HG03060 (cell line): ENCODE results near the gene LPAR5.

Experiments used
- ATAC-seq: cut with Tn5 transposase; IDR thresholded peaks from one replicate; pipeline ENCODE4 v1.9.1; 2021; ENCODE audit warnings: low read depth, moderate number of reproducible peaks; ENCODE audit not compliant: unreplicated experiment

Gene LPAR5

GRCh38 chr12:6639151-6639801, 3.5 kb upstream of the LPAR5 start:
- no peak for ATAC-seq

GRCh38 chr12:6638305-6638704, 2.5 kb upstream of the LPAR5 start:
- ATAC-seq: no peak

DNA sequence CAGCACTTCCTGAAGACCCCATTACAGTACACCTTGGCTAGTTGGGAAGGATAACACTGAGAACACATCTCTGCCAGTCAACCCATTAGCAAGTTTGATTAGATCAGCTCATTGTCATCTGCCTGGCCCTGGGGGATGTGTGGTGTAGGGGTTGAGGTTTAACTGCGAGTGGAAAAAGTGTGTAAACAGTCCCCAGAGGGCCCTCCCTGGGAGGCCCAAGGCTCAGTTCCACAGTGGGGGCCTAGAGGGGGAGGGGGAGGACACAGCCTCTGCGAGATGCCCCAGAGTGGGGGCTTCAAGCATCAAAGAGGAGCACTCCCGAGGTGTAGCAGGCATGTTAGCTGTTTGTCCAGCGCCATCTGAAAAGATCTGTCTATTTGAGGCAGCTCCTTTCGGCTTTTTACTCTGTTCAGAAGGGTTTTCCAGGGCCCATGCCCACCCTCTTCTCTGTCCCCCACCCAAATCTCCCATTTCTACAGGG, 344 bp downstream of the LPAR5 start:
- ATAC-seq: peak; percentile 39

DNA sequence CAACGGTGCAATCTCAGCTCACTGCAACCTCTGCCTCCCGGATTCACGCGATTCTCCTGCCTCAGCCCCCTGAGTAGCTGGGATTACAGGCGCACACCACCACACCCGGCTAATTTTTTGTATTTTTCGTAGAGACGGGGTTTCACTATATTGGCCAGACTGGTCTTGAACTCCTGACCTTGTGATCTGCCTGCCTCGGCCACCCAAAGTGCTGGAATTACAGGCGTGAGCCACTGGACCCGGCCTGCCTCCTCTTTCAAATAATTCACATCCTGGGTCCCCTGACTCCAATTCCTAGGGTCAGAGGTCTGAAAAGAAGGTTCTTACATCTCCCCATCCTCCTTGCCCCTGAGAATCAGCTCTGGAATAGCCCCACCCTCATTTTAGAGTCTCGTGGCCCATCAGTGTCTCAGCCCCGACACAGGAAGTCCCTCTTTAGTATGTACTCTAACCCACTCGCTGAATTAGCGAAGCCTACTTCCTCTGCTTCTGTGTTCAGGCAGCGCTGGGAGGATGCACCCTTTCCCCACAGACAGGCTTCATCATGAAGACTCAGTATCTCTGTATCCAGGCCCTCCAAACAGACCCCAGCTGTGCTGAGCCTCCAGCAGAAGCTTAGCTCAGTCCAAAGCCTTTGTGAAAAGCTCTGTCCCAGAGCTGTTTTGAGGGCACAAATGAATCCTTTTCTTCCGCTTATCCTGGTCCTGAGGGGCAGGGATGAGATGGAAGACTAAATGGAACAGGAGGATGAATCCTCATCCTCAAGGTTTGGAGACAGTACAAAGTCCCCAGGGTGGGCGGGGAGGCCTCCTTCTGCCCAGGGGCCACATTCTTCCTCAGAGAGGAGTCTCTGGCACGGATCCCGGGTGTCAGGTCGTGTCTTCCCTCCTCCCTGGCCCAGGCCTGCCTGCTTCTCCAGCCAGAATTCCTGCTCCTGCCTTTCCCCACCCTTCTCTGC, 3.5 kb downstream of the LPAR5 start:
- ATAC-seq: no peak

GRCh38 chr12:6631549-6631961, 4.2 kb downstream of the LPAR5 start:
- no peak for ATAC-seq

GRCh38 chr12:6630736-6631135, 5.0 kb downstream of the LPAR5 start:
- ATAC-seq: no peak

- no peak for ATAC-seq
Observed at GRCh38 chr12:6627616-6628015, 8.1 kb downstream of the LPAR5 start.

DNA sequence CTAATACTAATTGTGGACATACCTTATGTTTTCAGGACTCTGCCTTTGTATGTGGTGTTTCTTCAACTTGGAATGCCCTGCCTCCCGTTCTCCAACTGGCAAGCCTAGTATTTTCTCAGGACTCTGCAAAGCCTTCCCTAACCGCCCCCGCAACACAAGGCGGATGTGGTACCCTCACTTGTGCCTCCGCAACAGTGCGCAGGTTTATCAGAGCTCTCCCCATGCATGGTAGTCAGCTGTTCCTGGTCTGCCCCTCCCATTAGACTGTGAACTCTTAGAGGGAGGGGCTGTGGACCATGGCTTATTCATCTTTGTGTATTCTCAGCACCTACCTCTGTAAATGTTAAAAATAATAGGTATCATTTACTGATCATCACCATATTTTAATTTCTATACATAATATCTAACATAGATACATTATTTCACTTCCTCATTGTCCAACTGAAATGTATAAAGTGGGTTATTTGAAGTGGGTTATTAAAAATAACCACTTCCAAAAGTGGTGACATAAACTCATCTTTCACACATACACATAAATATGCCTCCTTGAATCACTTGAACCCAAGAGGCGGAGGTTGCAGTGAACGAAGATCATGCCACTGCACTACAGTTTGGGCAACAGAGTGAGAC, 9.0 kb downstream of the LPAR5 start:
- no peak for ATAC-seq

DNA sequence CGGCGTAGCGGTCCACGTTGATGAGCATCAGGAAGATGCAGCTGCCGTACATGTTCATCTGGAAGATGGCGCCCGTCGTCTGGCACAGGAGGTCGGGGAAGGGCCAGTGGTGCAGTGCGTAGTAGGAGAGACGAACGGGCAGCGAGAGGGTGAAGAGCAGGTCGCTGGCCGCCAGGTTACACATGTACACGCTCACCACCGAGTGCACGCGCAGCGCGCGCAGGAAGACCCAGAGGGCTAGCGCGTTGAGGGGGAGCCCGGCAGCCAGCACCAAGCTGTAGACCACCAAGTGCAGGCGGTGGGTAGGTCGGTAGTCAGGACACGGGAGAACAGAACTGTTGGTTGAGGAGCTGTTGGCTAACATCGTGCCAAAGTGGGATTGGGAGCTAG, 14.9 kb downstream of the LPAR5 start:
- no peak for ATAC-seq

DNA sequence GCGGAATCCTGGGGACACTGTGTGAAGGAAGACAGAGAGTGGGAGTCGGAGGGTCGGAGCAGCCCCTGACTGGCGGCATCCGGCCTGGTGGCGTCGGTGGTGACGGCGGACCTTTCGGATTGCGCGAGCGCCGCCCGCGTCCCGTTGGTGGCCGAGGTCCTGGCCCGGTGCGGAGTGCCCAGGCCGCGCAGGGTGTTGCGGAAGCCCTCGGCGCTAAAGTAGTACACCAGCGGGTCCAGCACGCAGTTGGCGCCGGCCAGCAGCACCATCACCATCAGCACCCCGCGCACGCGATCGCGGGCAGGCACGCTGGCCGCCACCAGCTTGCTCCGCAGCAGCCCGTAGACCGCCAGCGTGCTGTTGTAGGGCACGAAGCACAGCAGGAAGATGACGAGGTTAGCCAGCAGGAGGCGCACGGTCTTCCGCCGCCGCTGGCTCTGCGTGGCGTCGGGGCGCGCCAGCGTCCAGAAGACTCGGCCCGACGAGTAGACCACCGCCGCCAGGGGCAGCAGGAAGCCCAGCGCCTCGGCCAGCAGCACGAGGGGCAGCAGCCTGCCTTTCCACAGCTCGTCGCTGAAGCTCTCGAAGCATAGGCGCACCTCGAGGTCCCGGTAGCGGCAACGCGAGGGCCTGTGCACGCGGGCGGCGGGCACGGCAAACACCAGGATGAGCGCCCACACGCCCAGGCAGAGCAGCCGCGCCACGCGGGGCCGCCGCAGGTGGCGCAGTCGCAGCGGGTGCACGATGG, 15.4 kb downstream of the LPAR5 start:
- no peak for ATAC-seq

DNA sequence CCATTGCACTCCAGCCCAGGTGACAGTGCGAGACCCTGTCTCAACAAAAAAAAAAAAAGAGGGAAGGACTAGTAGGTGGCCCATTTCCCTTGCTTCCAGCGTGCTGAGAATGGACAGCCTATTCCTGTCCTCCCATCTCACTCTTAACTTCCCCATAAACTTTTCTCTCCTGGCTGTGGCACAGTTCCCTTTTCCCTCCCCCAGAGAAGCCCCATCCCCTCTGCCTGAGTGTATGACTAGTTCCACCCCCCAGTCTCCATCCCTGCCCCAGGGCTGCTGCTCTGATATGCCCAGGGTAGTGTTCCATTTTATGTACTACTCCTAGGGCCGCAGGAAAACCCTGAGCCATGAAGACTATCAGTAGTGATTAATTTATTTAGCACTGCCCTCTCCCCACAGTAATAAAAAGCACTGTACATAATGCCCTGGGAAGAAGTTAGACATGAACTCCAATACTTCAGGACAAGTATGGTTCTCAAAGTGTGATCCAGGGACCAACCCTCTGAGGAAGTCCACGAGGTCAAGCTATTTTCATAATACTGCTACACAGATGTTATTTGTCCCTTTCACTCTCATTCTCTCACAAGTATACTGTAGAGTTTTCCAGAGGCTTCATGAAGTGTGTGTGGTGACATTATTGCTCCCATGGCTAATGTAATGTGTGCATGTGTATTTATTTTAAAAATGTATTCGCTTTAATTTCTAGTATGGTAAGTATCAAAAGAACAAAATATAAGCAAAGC, 17.1 kb downstream of the LPAR5 start:
- ATAC-seq: no peak

DNA sequence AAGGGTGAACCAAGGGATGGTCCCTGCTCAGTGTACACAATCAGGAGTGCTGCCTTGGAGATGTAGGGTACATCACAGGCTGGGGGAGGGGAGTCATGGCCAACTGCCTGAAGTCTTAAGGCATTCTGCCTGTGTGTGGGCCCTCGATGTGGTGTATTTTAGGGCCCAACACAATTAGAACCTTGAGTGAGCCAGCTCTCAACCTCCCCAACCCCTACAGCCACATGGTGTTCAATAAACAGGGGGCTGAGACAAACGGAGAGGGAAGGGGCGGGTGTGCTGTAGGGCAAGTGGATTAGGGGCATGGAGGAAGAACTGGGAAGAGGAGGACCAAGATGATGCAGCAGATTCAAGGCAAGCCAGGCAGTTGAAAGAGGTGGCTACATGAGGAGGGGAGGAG, 20.0 kb downstream of the LPAR5 start:
- no peak for ATAC-seq

GRCh38 chr12:6614513-6615172, 21.1 kb downstream of the LPAR5 start:
- ATAC-seq: no peak

GRCh38 chr12:6613776-6614512, 21.8 kb downstream of the LPAR5 start:
- ATAC-seq: no peak

GRCh38 chr12:6613015-6613775, 22.6 kb downstream of the LPAR5 start:
- no peak for ATAC-seq

DNA sequence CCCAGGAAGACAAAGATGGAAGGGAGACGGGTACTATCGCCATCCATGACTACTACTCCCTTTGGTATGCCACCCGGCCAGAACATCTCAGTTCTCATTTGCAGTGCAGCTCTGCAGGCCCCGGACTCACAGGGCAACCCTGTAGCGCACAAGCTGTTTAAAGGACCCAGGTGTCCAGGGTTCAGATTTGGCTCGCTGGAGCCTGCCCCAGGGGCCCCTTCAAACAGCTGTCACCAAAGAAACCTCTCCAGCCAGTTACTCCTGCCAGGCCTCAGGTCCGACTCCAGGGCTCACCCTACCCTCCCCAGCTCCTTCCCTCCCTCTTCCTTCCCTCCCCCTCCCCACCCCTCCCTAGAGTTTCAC, 23.1 kb downstream of the LPAR5 start:
- ATAC-seq: no peak

- no peak for ATAC-seq
Observed at GRCh38 chr12:6612247-6612646, 23.5 kb downstream of the LPAR5 start.
